SK-N-MC (cell line): Measurements from ENCODE around the gene EPAS1.

ENCODE experiments used
- DNase-seq: peaks from one replicate; pipeline ENCODE4 v3.0.0-alpha.2; 2011; ENCODE audit warnings: low read depth, low spot score
- H3K27ac ChIP-seq: fragments of 200-600 bp; sonication (generic); 2 replicates; pipeline ENCODE4 v1.5.1; 2016; ENCODE audit warnings: mixed run types
- H3K36me3 ChIP-seq: fragments of 200-600 bp; sonication (generic); 2 replicates; pipeline ENCODE4 v1.6.1; 2017; ENCODE audit warnings: antibody characterized with exemption, low read length, mixed read lengths; ENCODE audit not compliant: insufficient read depth
- H3K4me3 ChIP-seq: fragments of 200-600 bp; sonication (generic); 2 replicates; pipeline ENCODE4 v1.5.1; 2016
- H3K9ac ChIP-seq: fragments of 200-600 bp; sonication (generic); 2 replicates; pipeline ENCODE4 v1.8.0; 2017; ENCODE audit warnings: mixed run types, mixed read lengths; ENCODE audit not compliant: insufficient read length
- H3K9me3 ChIP-seq: fragments of 200-600 bp; sonication (generic); 2 replicates; pipeline ENCODE4 v1.6.1; 2017; ENCODE audit warnings: low read depth, mild to moderate bottlenecking, antibody characterized with exemption, low read length, moderate library complexity, mixed read lengths
- EZH2 ChIP-seq: fragments of 200-600 bp; sonication (generic); IDR thresholded peaks from one replicate; pipeline ENCODE4 v1.6.1; 2017; ENCODE audit warnings: antibody characterized with exemption
- FOXP2 ChIP-seq: optimal IDR thresholded peaks from 2 replicates; pipeline ENCODE3; 2011; ENCODE audit warnings: mild to moderate bottlenecking, moderate library complexity; ENCODE audit not compliant: insufficient read depth; ENCODE audit errors: extremely low read length, control extremely low read depth
- POLR2AphosphoS5 ChIP-seq: IDR thresholded peaks from 2 replicates; pipeline ENCODE4 v1.6.1; 2012; ENCODE audit warnings: mild to moderate bottlenecking, low read depth, low read length, borderline replicate concordance

Gene EPAS1

DNA sequence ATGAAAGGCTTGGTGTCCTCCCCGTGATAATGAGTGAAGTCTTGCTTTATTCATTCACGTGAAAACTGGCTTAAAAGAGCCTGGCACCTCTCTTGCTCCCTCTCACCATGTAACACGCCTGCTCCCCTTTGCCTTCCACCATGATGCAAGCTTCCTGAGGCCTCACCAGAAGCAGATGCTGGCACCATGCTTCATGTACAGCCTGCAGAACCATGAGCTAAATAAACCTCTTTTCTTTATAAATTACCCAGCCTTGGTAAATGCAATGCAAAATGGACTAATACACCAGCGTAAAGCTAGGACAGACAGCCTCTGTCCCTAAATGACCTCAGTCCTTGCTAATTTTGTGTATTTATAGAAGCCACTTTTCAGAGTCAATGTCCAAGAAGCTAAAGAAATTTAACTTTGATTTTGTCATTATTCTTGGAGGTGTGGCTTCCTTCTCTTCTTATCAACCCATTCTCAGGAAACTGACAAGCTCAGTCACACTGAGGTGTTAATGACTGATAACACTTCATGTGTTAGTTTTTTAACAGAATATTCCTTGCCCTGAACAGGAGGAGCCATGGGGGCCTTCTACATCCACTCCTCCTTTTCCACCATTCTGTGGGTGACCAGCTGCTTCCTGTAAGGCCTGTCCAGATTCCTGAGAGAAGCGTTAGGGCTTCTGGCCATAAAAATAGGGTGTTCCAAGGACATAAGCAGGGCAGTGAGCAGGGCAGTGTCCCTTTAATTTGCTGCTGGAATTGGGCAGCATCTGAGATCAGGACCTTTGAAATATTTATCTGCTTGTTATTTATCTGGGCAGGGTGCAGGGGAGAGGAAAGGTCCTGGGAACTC lies 38.0 kb upstream of the EPAS1 start:
- Histone ChIP-seq H3K9ac (no peak overlapping the region), H3K4me3 (no peak overlapping the region), H3K36me3 (no peaks in the 10 kb centered on the region), H3K27ac (no peak overlapping the region), H3K9me3 (no peaks in the 10 kb centered on the region)
- TF ChIP-seq POLR2AphosphoS5 (no peak), EZH2 (no peak), FOXP2 (no peak)
- no peak for DNase-seq

DNA sequence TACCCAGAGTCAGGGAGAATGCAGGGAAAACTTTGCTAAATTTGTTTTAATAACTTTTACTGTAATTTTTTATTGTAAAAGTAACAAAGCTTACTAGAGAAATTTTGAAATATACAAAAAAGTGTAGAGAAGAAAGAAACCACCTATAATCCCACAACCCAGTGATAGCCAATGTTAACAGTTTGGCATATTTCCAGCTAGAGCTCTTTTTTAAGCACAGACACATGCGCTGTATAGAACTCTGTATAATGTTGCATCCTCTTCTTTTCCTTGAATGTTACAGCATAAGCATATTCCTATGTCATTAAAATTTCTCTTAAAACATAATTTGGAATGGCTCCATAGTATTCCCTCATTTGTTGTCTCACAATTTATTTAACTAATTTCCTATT lies 37.4 kb upstream of the EPAS1 start:
- Histone ChIP-seq H3K27ac (no peak overlapping the region), H3K9me3 (no peaks in the 10 kb centered on the region), H3K4me3 (no peak overlapping the region), H3K36me3 (no peaks in the 10 kb centered on the region), H3K9ac (no peak overlapping the region)
- no peak for DNase-seq
- TF ChIP-seq EZH2 (no peak), FOXP2 (no peak), POLR2AphosphoS5 (no peak)

DNA sequence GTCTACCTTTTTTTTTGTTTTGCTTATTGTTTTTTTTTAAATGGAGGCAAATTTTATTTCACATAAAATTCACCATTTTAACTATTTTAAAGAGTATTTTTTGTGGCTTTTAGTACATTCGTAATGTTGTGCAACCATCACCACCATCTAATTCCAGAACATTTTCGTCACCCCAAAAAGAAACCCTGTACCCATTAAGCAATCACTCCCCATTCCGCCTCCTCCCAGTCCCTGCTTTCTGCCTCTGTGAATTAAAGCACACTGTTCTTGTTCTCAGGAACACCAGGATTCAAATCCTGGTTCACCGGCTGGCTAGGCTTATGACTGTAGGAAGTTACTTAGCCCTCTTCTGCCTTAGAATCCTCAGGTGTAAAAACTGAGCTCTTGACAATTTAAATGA lies 36.9 kb upstream of the EPAS1 start:
- no peak overlapping the region for H3K27ac ChIP-seq
- TF ChIP-seq POLR2AphosphoS5 (no peak), EZH2 (no peak), FOXP2 (no peak)
- DNase-seq = no peak

DNA sequence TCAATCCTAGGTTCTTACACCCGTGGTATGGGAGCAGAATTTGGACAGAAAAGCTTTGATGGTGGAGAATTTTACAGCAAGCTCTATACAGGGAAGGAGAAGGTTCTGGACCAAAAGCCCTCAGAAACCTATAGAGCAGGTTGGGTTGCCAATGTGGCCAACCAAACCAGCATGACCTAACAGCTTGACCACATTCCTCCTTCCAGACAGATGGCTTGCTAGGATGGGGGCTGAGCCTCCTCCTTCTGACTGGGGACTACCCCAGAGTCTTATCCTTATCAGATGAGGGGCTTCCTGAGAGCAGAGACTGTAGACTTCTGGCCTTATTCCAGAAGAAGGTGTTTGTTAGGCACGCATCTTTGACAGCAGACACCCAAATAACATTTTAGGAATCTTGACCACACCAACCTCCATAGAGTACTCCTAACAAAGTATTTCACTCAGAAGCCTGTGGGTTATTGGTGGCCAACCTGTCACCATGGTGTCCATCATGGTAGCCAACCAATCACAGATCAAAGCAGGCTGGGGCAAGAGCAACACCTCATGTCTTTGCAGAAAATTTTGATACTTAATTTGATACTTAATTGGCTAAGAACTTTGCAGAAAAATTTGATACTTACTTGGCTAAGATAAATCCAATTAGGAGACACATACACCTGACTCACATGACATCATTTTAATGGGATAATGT lies 34.8 kb upstream of the EPAS1 start:
- no peak overlapping the region for H3K9ac ChIP-seq
- no peak overlapping the region for H3K27ac ChIP-seq
- no peaks in the 10 kb centered on the region for H3K36me3 ChIP-seq
- DNase-seq = no peak
- no peak for TF ChIP-seq POLR2AphosphoS5
- TF ChIP-seq FOXP2 = no peak
- no peak for TF ChIP-seq EZH2
- no peak overlapping the region for H3K4me3 ChIP-seq
- H3K9me3 ChIP-seq = no peaks in the 10 kb centered on the region

More for the DNA sequence above, 36.9 kb upstream of the EPAS1 start:
- Histone ChIP-seq H3K4me3 (no peak overlapping the region), H3K36me3 (no peaks in the 10 kb centered on the region), H3K9ac (no peak overlapping the region), H3K9me3 (no peaks in the 10 kb centered on the region)

DNA sequence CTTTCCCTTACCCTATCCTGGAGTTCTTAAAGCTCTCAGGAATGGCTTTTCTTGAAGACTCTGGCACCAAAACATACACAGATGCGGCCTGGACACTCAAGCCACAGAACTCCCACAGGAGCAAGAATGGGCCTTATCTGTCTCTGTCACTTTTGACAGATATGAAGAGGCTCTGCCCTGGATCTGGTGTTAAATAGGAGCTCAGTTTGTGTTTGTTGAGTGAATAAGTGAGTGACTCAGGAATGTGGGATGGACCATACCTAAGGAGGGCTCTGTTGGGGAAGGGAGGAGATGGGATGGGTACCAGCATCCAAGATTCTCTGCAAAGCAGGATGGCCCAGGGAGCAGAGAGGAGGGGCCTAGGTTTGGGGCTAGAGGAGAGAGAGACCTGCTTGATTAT lies 33.9 kb upstream of the EPAS1 start:
- Histone ChIP-seq H3K9me3 (no peaks in the 10 kb centered on the region), H3K27ac (no peak overlapping the region), H3K4me3 (no peak overlapping the region), H3K36me3 (no peaks in the 10 kb centered on the region), H3K9ac (no peak overlapping the region)
- no peak for DNase-seq
- TF ChIP-seq EZH2 (no peak), FOXP2 (no peak), POLR2AphosphoS5 (no peak)

DNA sequence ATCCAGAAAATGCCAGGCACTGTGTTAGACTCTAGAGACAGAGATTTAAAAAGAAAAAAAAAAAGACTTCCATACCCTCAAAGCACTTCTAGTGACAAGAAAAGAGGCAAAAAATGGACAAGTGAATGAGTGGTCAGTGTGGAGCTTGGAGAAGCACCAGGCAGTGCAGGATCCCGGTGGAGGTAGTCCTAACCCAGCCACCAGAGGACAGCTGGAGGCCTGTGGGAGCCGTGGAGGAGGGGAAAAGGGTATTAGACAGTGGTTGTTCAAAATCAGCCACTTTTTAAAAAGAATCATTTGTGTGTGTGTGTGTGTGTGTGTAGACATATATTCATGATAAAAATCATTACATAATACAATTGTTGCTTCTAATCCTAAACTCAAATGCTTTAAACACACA lies 32.8 kb upstream of the EPAS1 start:
- Histone ChIP-seq H3K36me3 (no peaks in the 10 kb centered on the region), H3K9me3 (no peaks in the 10 kb centered on the region), H3K27ac (no peak overlapping the region), H3K4me3 (no peak overlapping the region), H3K9ac (no peak overlapping the region)
- TF ChIP-seq POLR2AphosphoS5 (no peak), EZH2 (no peak)
- no peak for DNase-seq

DNA sequence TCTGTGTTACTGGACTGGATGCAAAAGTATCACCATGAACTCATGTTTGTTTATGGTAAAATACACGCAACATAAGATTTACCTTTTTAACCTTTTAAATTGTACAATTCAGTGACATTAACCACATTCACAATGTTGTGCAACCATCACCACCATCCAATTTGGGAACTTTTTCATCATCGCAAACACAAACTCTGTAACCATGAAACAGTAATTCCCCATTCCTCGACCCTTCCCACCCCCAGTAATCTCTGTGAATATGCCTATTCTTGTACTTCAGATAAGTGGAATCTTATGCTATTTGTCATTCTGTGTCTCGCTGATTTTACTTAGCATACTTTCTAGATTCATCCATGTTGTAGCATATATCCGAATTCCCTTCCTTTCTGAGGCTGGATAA lies 31.1 kb upstream of the EPAS1 start:
- no peaks in the 10 kb centered on the region for H3K9me3 ChIP-seq
- TF ChIP-seq EZH2 (no peak), FOXP2 (no peak), POLR2AphosphoS5 (no peak)
- H3K36me3 ChIP-seq = no peaks in the 10 kb centered on the region
- no peak for DNase-seq
- no peak overlapping the region for H3K4me3 ChIP-seq
- no peak overlapping the region for H3K27ac ChIP-seq
- H3K9ac ChIP-seq = no peak overlapping the region

DNA sequence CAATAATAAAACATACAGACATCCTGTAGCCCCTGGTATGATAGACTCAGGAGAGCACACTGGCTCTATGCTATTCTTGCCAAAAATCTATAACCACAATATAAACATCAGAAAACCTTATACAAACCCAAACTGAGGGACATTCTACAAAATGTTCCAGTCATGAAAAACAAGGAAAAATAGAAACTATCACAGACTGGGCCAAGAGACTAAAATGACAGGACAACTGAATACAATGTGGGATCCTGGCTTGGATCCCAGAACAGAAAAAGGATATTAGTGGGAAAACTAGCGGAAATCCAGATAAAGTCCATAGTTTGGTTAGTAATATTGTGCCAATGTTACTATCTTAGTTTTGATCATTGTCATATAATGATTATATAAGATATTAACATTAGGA lies 29.6 kb upstream of the EPAS1 start:
- no peak for TF ChIP-seq POLR2AphosphoS5
- TF ChIP-seq EZH2 = no peak
- no peak for TF ChIP-seq FOXP2
- Histone ChIP-seq H3K9ac (no peak overlapping the region), H3K9me3 (no peaks in the 10 kb centered on the region), H3K27ac (no peak overlapping the region), H3K36me3 (no peaks in the 10 kb centered on the region), H3K4me3 (no peak overlapping the region)
- DNase-seq = no peak
